Urinary bladder (tissue), 4 donors: ENCODE data around the gene PDZD7. TPM values are rescaled to one million over a fixed set of nuclear protein-coding genes. Genes with fewer than 3 reads are reported as not detected.
A peak's percentile ranks its signal among the peaks of the same experiment; 100 is the strongest.
"Not testable (repeated sequence)": the region's sequence is repeated elsewhere in the genome, so short reads cannot be mapped to it uniquely, and the experiment has no call there.

Experiments
- DNase-seq: peaks from one replicate; pipeline ENCODE4 v3.0.0-alpha.2; 2015; ENCODE audit errors: extremely low spot score
- H3K27ac ChIP-seq: one replicate; pipeline ENCODE4 v1.5.1; 2013; ENCODE audit warnings: low read depth, mild to moderate bottlenecking, moderate library complexity
- H3K36me3 ChIP-seq: one replicate; pipeline ENCODE4 v1.6.1; 2013; ENCODE audit warnings: mild to moderate bottlenecking, moderate library complexity; ENCODE audit not compliant: insufficient read depth
- H3K4me1 ChIP-seq: one replicate; pipeline ENCODE4 v1.6.1; 2013; ENCODE audit warnings: mild to moderate bottlenecking, moderate library complexity; ENCODE audit not compliant: insufficient read depth
- H3K4me3 ChIP-seq: one replicate; pipeline ENCODE4 v1.5.1; 2013; ENCODE audit warnings: low read depth, low read length
- WGBS: extraction: QIAGEN DNeasy Blood & Tissue Kit; methylation state at CpG from one replicate; pipeline ENCODE4 v1.1.7; 2013; 5-methylcytosine and 5-hydroxymethylcytosine counted together
- polyA plus RNA-seq: library from polyadenylated mRNA; stranded (reverse); fragments of 200-250 nt; gene quantifications from one replicate; pipeline ENCODE4 v1.2.3, GENCODE V29; 2013
- total RNA-seq: library from RNA; depleted of rRNA; stranded (reverse); fragments of >200 nt; gene quantifications from one replicate; pipeline ENCODE4 v1.2.3, GENCODE V29; 2014
- donor health status: healthy with polysubstance abuse.
- donor health status: healthy.

The PDZD7 gene
- total and polyA plus RNA-seq, 2 donors, result 0.21 to 0.46 TPM

- no peak for DNase-seq
- Histone ChIP-seq H3K4me1 (no peaks in the 10 kb centered on the region), H3K36me3 (no peaks in the 10 kb centered on the region), H3K27ac (no peak overlapping the region), H3K4me3 (no peak overlapping the region)
- 42% methylated on average over 2 of the region's 2 CpGs for WGBS
Measured at GRCh38 chr10:101040851-101041250, 9.9 kb upstream of the PDZD7 start.

- Histone ChIP-seq H3K27ac (no peak overlapping the region), H3K4me1 (no peaks in the 10 kb centered on the region), H3K4me3 (no peak overlapping the region), H3K36me3 (no peaks in the 10 kb centered on the region)
- no peak for DNase-seq
- WGBS, result 91% methylated on average over 3 of the region's 3 CpGs
Measured at GRCh38 chr10:101040061-101040460, 9.1 kb upstream of the PDZD7 start.

- H3K36me3 ChIP-seq, result no peaks in the 10 kb centered on the region
- no peak for DNase-seq
- H3K4me1 ChIP-seq, result no peaks in the 10 kb centered on the region
- 62% methylated on average over 5 of the region's 5 CpGs for WGBS
- no peak overlapping the region for H3K27ac ChIP-seq
- H3K4me3 ChIP-seq, result no peak overlapping the region
Measured at GRCh38 chr10:101038484-101038883, 7.6 kb upstream of the PDZD7 start.

- Histone ChIP-seq H3K36me3 (no peaks in the 10 kb centered on the region), H3K4me1 (no peaks in the 10 kb centered on the region), H3K27ac (no peak overlapping the region), H3K4me3 (no peak overlapping the region)
- DNase-seq, result no peak
- 85% methylated on average over 7 of the region's 7 CpGs for WGBS
Measured at GRCh38 chr10:101036726-101037125, 5.8 kb upstream of the PDZD7 start.

- Histone ChIP-seq H3K4me3 (no peak overlapping the region), H3K36me3 (no peaks in the 10 kb centered on the region), H3K27ac (no peak overlapping the region), H3K4me1 (no peaks in the 10 kb centered on the region)
- no peak for DNase-seq
- WGBS, result 87% methylated on average over 10 of the region's 10 CpGs
Measured at GRCh38 chr10:101035916-101036702, 5.2 kb upstream of the PDZD7 start.

- H3K36me3 ChIP-seq, result no peaks in the 10 kb centered on the region
- 89% methylated on average over 7 of the region's 7 CpGs for WGBS
- no peak overlapping the region for H3K4me3 ChIP-seq
- no peak for DNase-seq
- H3K4me1 ChIP-seq, result no peaks in the 10 kb centered on the region
- no peak overlapping the region for H3K27ac ChIP-seq
Measured at GRCh38 chr10:101035314-101035713, 4.4 kb upstream of the PDZD7 start.

- DNase-seq, H3K4me3 ChIP-seq, H3K4me1 ChIP-seq, H3K27ac ChIP-seq, H3K36me3 ChIP-seq: not testable (repeated sequence)
- 90% methylated on average over 4 of the region's 4 CpGs for WGBS
Measured at GRCh38 chr10:101034404-101034803, 3.5 kb upstream of the PDZD7 start.

GRCh38 chr10:101033276-101033675, 2.3 kb upstream of the PDZD7 start:
- whole genome bisulfite sequencing, result 62% methylated on average over 3 of the region's 3 CpGs
- Histone ChIP-seq H3K27ac (peak overlapping the region; percentile 27), H3K36me3 (no peaks in the 10 kb centered on the region), H3K4me1 (no peaks in the 10 kb centered on the region), H3K4me3 (no peak overlapping the region)
- no peak for DNase-seq

- peak overlapping the region; percentile 76 for H3K4me3 ChIP-seq
- WGBS, result 8% methylated on average over 6 of the region's 6 CpGs
- no peaks in the 10 kb centered on the region for H3K36me3 ChIP-seq
- peak overlapping the region; percentile 92 for H3K27ac ChIP-seq
- DNase-seq, result no peak
- no peaks in the 10 kb centered on the region for H3K4me1 ChIP-seq
Measured at GRCh38 chr10:101032637-101033224, 1.8 kb upstream of the PDZD7 start.

- H3K27ac ChIP-seq, result peak overlapping the region; percentile 92
- DNase-seq, result no peak
- no peaks in the 10 kb centered on the region for H3K36me3 ChIP-seq
- H3K4me1 ChIP-seq, result no peaks in the 10 kb centered on the region
- H3K4me3 ChIP-seq, result peak overlapping the region; percentile 76
- WGBS, result under 1% methylated on average over 47 of the region's 47 CpGs
Measured at GRCh38 chr10:101031796-101032636, 1.1 kb upstream of the PDZD7 start.

- 12% methylated on average over 25 of the region's 25 CpGs for WGBS
- H3K27ac ChIP-seq, result no peak overlapping the region
- H3K4me3 ChIP-seq, result peak overlapping the region; percentile 76
- DNase-seq, result no peak
- H3K36me3 ChIP-seq, result no peaks in the 10 kb centered on the region
- no peaks in the 10 kb centered on the region for H3K4me1 ChIP-seq
Measured at GRCh38 chr10:101030496-101031127, 317 bp downstream of the PDZD7 start.

- no peaks in the 10 kb centered on the region for H3K4me1 ChIP-seq
- WGBS, result 59% methylated on average over 27 of the region's 27 CpGs
- H3K36me3 ChIP-seq, result no peaks in the 10 kb centered on the region
- H3K4me3 ChIP-seq, result no peak overlapping the region
- DNase-seq, result no peak
- H3K27ac ChIP-seq, result no peak overlapping the region
Measured at GRCh38 chr10:101029520-101030295, 1.2 kb downstream of the PDZD7 start.
